Stomach (tissue), 4 donors: ENCODE results near the gene SECTM1.

Experiments used
- CTCF ChIP-seq, 7 experiments: fragments of 450-650 bp in 4 of 7; fragments of 200-600 bp in 3 of 7; sonication (generic) in 3 of 7; IDR thresholded peaks; one replicate each; pipeline ENCODE4 v1.5.1; 2016 to 2019; ENCODE audit warnings: antibody characterized with exemption in 7 of 7, control low read depth in 2 of 7, mild to moderate bottlenecking in 1 of 7
- EP300 ChIP-seq: sonication (generic); formaldehyde crosslinking; IDR thresholded peaks from one replicate; pipeline ENCODE4 v1.6.1; 2017; ENCODE audit warnings: antibody characterized with exemption

GRCh38 chr17:82302991-82303943 lies 30.3 kb downstream of the SECTM1 start:
- TF ChIP-seq CTCF (IDR thresholded peaks at IDR 0.05) (no peak), EP300 (no peak)
